Mucosa of stomach (tissue), 1 donor: ENCODE data around the gene ZBTB45.

Experiments
- H3K27me3 ChIP-seq: one replicate; pipeline ENCODE4 v1.7.0; 2013; ENCODE audit warnings: mild to moderate bottlenecking, low read length; ENCODE audit not compliant: control insufficient read depth, insufficient read depth
- H3K36me3 ChIP-seq: one replicate; pipeline ENCODE4 v1.7.0; 2013; ENCODE audit warnings: low read length; ENCODE audit not compliant: control insufficient read depth, insufficient read depth
- H3K4me1 ChIP-seq: one replicate; pipeline ENCODE4 v1.7.0; 2013; ENCODE audit warnings: mild to moderate bottlenecking, low read length; ENCODE audit not compliant: control insufficient read depth, insufficient read depth
- H3K4me3 ChIP-seq: one replicate; pipeline ENCODE4 v1.7.0; 2013; ENCODE audit warnings: low read length
- H3K9ac ChIP-seq: one replicate; pipeline ENCODE4 v1.7.0; 2013; ENCODE audit warnings: mild to moderate bottlenecking, low read length, moderate library complexity
- H3K9me3 ChIP-seq: one replicate; pipeline ENCODE4 v1.7.0; 2013; ENCODE audit warnings: mild to moderate bottlenecking, low read length, moderate library complexity; ENCODE audit not compliant: control insufficient read depth
- donor health status: Pancreatic carcinoma.

ZBTB45 gene

DNA sequence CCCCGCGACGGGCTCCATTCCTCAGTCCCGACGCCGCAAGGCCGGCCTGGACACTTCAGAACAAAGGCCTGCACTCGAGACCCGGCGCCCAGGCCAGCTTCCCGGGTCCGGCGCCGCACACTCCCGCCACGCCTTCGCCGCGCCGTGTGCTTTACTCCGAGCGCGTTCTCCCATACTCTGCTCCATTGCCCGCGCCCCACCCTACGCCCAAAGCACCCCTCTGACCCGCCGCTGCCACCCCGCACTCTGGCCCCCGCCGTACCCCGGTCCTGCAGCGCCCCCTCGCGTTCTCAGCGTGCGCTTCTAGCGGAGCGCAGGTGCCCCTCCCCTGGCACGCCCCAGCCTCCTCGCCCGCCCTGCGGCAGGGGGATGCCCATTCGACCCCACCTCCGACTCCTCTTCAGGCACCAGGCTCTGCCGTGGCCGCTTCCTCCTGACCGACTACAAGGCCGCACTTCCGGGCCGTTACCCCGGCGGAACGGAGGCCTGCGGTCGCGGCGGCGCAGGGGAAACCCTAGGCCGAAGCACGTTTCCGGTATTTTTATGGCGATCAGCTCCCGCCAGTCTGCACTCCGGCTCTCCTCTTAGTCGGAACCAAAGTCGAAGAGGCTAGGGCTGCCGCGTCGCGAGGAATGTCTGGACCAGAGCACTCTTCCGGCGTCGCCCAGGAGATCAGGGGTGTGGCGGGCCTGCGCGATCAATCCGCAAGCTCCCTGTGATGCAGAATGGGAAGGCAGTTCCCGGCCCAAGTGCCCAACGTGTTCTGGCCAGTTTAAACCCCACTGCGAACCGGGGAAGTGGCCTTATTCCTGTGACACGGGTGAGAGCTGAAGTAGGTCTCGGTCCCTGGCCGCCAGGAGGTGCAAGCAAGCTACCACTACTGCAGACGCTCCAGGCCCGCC, at the start of gene ZBTB45:
TSS of gene ZBTB45 (minus strand) at position 456 of the 902 bp plus-strand sequence. CDS start 2,137 bp downstream, outside the sequence.
- H3K4me3 ChIP-seq, result peak within 1 kb of the TSS; percentile 87
- H3K4me1 ChIP-seq, result peaks cover 19% of the 10 kb centered on the region
- H3K36me3 ChIP-seq, result no peaks in the 10 kb centered on the region
- H3K9ac ChIP-seq, result peak within 1 kb of the TSS; percentile 83
- H3K27me3 ChIP-seq, result no peaks in the 10 kb centered on the region
- no peaks in the 10 kb centered on the region for H3K9me3 ChIP-seq

DNA sequence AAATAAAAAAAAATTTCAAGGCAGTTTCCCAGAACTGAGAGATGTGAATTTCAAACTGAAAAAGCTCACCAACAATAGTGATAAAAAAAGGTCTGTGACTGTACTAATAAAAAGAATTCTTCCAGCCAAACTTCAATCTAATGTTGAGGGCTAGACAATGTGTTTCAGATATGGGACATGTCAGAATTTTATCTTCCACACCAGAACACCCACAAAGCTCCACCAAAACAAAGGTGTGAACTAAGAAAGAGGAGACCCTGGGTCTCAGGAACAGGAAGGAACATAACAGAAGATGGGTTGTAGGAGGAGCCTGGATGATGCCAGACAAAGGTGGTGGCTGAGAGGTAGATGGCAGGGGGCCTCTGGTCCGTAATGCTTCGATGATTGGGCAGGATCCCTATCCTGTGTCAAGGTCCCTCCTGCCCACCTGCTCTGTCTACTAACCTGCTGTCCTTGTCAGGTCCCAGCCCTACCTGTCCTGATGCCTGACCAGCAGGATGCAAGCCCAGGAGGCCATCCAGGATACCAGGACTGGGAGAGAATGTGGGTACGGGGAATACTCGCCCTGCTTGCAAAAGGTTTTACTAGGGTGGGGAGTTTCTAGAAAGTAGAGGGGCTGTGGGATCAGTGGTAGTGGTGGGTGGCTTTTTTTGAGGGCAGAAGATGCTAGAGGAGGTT, 49.0 kb upstream of the ZBTB45 start:
- Histone ChIP-seq H3K27me3 (no peaks in the 10 kb centered on the region), H3K36me3 (no peaks in the 10 kb centered on the region), H3K4me1 (peaks cover 12% of the 10 kb centered on the region), H3K9ac (no peak overlapping the region), H3K4me3 (no peak overlapping the region), H3K9me3 (no peaks in the 10 kb centered on the region)

DNA sequence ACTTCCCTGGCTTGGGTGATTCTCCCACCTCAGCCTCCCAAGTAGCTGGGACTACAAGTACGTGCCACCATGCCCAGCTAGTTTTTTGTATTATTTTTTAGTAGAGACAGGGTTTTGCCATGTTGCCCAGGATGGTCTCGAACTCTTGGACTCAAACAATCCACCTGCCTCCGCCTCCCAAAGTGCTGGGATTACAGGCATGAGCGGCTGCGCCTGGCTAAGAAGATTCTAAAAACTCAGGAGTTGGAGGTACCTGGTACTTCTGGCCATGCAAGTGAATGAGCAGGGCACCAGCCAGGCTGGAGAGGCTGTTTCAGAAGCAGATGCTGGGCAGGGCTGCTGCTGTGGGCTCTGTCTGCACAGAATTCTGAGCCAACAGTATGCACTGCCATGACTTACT, 47.4 kb upstream of the ZBTB45 start:
- Histone ChIP-seq H3K4me1 (peaks cover 20% of the 10 kb centered on the region), H3K9ac (no peak overlapping the region), H3K27me3 (no peaks in the 10 kb centered on the region), H3K9me3 (no peaks in the 10 kb centered on the region), H3K36me3 (no peaks in the 10 kb centered on the region), H3K4me3 (no peak overlapping the region)

GRCh38 chr19:58563823-58564222, 44.2 kb upstream of the ZBTB45 start:
- Histone ChIP-seq H3K4me1 (peaks cover 33% of the 10 kb centered on the region), H3K9ac (no peak overlapping the region), H3K27me3 (no peaks in the 10 kb centered on the region), H3K9me3 (no peaks in the 10 kb centered on the region), H3K36me3 (no peaks in the 10 kb centered on the region), H3K4me3 (no peak overlapping the region)

- no peaks in the 10 kb centered on the region for H3K9me3 ChIP-seq
- H3K4me1 ChIP-seq, result peaks cover 33% of the 10 kb centered on the region
- H3K27me3 ChIP-seq, result no peaks in the 10 kb centered on the region
- H3K4me3 ChIP-seq, result peak overlapping the region; percentile 45
- peak overlapping the region; percentile 23 for H3K9ac ChIP-seq
- no peaks in the 10 kb centered on the region for H3K36me3 ChIP-seq
These were observed 43.5 kb upstream of the ZBTB45 start for GRCh38 chr19:58563034-58563573.

DNA sequence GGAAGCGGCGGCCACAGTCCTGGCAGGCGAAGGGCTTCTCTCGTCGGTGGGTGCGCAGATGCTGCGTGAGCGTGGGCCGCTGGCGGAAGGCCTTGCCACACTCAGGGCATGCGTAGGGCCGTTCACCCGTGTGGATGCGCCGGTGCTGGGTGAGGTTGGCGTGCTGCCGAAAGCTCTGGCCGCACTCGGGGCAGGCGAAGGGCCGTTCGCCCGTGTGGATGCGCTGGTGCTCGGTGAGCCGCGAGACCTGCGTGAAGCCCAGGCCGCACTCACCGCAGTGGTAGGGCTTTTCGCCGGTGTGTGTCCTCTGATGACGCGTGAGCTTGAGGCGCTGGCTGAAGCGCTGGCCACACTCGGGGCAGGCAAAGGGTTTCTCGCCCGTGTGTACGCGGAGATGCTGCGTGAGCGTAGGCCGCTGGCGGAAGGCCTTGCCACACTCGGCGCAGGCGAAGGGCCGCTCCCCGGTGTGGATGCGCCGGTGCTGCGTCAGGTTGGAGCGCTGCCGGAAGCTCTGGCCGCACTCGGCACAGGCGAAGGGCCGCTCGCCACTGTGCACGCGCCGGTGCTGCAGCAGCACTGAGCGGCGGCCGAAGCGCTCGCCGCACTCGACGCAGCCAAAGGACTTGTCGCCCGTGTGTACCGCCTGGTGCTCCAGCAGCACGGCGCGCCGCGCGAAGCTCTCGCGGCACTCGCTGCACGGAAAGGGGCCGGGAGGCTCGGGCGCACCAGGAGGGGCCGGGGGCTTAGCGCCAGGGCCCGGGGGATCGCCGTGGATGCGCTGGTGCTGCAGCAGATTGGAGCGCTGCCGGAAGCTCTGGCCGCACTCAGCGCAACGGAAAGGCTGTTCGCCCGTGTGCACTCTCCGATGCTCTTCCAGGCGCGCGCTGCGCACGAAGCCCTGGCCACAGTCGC, 42.8 kb upstream of the ZBTB45 start:
- H3K4me3 ChIP-seq, result peak overlapping the region; percentile 45
- H3K27me3 ChIP-seq, result no peaks in the 10 kb centered on the region
- no peaks in the 10 kb centered on the region for H3K36me3 ChIP-seq
- H3K4me1 ChIP-seq, result peaks cover 36% of the 10 kb centered on the region
- no peaks in the 10 kb centered on the region for H3K9me3 ChIP-seq
- peak overlapping the region; percentile 40 for H3K9ac ChIP-seq

DNA sequence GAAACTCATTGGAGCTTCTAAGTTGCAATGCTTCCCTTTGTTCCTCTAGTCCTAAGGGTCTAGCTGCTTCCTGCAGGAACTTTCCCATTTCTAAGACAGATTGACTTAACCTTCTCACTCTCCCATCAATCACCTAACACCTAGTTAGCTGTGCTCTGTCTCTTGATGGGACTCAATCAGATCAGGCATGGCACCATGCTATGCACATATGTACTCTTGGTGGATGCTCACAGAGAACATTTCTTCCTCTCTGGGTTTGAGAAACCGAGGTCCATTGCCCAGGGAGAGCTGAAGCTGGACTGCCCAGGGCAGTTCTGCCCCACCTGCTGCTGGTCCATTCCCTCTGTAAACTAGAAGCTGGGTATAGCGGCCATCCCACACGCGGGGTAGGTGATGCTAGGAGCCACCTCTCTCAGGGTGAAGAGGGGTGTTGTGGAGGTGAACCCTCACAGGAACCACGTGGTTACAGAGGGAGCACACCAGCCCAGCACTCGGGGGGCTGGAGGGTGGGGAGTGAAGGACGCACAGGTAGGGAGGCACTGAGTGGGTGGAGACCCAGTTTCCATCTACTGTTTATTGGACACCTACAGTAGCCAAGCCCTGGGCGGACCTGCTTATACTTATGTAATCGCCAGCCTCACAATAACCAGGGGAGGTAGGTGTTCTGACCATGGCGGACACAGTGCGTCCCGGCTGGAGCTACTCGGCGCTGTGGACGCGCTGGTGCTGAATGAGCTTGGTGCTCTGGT, 41.9 kb upstream of the ZBTB45 start:
- Histone ChIP-seq H3K4me3 (peak overlapping the region; percentile 12), H3K4me1 (peaks cover 44% of the 10 kb centered on the region), H3K9ac (peak overlapping the region; percentile 40), H3K36me3 (no peaks in the 10 kb centered on the region), H3K9me3 (no peaks in the 10 kb centered on the region), H3K27me3 (no peaks in the 10 kb centered on the region)

DNA sequence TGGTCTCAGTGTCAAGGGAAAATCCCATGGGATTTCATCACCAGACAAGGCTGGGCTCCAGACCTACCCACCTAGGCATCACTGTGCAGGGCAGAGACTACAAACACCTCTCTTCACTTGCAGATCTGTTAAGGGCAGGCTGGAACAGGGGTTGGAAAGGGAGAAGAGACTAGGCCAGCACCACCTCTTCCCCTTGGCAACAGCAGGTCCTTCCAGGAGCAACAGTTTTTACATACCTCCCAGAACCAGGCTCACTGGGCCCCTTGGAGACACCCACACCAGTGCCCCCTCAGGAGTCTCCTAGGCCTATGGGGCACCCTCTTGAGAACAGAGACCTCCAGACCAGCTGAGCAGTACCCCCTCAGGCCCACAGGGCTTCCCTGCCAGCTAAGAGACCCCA, 41.3 kb upstream of the ZBTB45 start:
- no peaks in the 10 kb centered on the region for H3K36me3 ChIP-seq
- no peak overlapping the region for H3K4me3 ChIP-seq
- no peaks in the 10 kb centered on the region for H3K27me3 ChIP-seq
- no peaks in the 10 kb centered on the region for H3K9me3 ChIP-seq
- no peak overlapping the region for H3K9ac ChIP-seq
- peaks cover 44% of the 10 kb centered on the region for H3K4me1 ChIP-seq

GRCh38 chr19:58560007-58560887, 40.6 kb upstream of the ZBTB45 start:
- Histone ChIP-seq H3K9ac (peak overlapping the region; percentile 94), H3K4me3 (peak overlapping the region; percentile 72), H3K9me3 (no peaks in the 10 kb centered on the region), H3K36me3 (no peaks in the 10 kb centered on the region), H3K27me3 (no peaks in the 10 kb centered on the region), H3K4me1 (peaks cover 47% of the 10 kb centered on the region)

DNA sequence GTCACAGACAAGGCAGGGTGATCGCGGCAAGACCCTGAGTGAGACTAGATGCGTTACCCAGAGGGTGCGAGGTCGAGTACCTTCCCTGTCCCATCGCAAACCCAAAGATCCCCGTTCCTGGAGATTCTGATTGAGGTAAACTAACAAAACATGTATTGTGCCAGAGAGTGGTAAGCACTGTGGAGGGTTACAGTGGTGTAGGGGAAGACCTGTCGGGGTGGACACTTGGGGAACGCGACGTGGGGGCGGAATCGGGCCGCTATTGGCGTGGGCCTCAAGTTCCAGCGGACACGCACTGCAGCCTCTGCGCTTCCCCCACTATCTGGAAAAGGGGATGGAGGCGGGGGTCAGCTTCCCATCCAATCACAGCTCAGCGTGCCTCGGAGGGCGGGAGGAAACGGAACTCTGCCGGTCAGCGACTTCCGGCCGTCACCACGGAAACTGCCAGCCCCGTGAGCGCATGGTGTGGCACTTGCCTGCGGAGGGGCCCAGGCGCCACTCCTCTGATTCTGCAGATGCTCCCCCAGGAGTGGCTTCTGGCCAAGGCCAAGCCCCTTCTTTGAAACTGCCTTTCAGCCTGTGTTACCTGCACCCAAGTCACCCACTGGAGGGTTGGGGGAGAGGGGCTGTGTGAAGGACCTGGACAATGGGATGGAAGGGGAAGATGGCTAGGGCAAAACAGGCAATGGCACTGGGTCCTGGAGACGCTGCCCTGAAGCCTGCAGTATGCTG, 39.8 kb upstream of the ZBTB45 start:
- Histone ChIP-seq H3K4me3 (peak overlapping the region; percentile 72), H3K4me1 (peaks cover 51% of the 10 kb centered on the region), H3K9me3 (no peaks in the 10 kb centered on the region)

More for the DNA sequence above, 39.8 kb upstream of the ZBTB45 start:
- Histone ChIP-seq H3K27me3 (no peaks in the 10 kb centered on the region), H3K9ac (peak overlapping the region; percentile 94), H3K36me3 (no peaks in the 10 kb centered on the region)
